Ovary (tissue), 3 donors: ENCODE data around the gene PRM1.

Source experiments
- EP300 ChIP-seq: sonication (generic); formaldehyde crosslinking; IDR thresholded peaks from one replicate; pipeline ENCODE4 v1.6.1; 2017; ENCODE audit warnings: antibody characterized with exemption
- POLR2A ChIP-seq: fragments of 450-650 bp; IDR thresholded peaks from one replicate; pipeline ENCODE4 v1.6.1; 2017; ENCODE audit warnings: antibody characterized with exemption, mild to moderate bottlenecking, moderate library complexity
- TF ChIP-seq, protein P1 (sequence below), 3 donors: fragments of 450-650 bp in 2 of 3; fragments of 200-600 bp in 1 of 3; IDR thresholded peaks; one replicate each; pipeline versions ENCODE4 v1.5.1 to v1.8.0; 2016 to 2022; ENCODE audit warnings: antibody characterized with exemption in 3 of 3, mild to moderate bottlenecking in 1 of 3
- donor health status: DM: no; HTN: no; CAD: no.

DNA sequence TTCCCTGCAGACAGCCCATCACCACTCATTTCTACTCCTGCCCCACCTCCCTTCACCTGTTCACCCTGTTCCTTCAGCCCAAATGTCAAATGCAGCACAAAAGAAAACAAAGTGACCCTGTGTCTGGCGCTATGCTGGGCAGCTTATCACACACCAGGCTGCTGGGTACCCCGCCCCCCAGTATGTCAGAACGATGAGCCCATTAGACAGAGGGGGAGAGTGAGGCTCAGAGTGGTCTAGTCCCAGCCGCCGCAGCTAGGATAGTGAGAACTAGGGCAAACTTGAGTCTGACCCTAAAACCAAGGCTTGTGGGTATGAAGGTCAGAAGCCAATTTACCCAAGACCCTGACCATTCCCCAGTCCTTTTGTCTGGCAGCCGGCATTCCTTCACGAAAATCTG is 16.0 kb downstream of the PRM1 start:
- TF ChIP-seq, protein P1, sequence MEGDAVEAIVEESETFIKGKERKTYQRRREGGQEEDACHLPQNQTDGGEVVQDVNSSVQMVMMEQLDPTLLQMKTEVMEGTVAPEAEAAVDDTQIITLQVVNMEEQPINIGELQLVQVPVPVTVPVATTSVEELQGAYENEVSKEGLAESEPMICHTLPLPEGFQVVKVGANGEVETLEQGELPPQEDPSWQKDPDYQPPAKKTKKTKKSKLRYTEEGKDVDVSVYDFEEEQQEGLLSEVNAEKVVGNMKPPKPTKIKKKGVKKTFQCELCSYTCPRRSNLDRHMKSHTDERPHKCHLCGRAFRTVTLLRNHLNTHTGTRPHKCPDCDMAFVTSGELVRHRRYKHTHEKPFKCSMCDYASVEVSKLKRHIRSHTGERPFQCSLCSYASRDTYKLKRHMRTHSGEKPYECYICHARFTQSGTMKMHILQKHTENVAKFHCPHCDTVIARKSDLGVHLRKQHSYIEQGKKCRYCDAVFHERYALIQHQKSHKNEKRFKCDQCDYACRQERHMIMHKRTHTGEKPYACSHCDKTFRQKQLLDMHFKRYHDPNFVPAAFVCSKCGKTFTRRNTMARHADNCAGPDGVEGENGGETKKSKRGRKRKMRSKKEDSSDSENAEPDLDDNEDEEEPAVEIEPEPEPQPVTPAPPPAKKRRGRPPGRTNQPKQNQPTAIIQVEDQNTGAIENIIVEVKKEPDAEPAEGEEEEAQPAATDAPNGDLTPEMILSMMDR (IDR thresholded peaks at IDR 0.05), result no peak
- TF ChIP-seq POLR2A, result no peak
- no peak for TF ChIP-seq EP300
